SIG-M5 treated with dmso at 0.1 percent for 504 hours (cell line): ENCODE data around the gene GRID1.

ENCODE experiments used
- DNase-seq: peaks from one replicate; lab custom pipeline; 2025; ENCODE audit not compliant: unreplicated experiment; lab: John Stamatoyannopoulos, UW

Gene GRID1

GRCh38 chr10:85614981-85615380, 751.6 kb downstream of the GRID1 start:
- DNase-seq, result no peak

GRCh38 chr10:85614566-85614965, 752.0 kb downstream of the GRID1 start:
- DNase-seq, result no peak

DNA sequence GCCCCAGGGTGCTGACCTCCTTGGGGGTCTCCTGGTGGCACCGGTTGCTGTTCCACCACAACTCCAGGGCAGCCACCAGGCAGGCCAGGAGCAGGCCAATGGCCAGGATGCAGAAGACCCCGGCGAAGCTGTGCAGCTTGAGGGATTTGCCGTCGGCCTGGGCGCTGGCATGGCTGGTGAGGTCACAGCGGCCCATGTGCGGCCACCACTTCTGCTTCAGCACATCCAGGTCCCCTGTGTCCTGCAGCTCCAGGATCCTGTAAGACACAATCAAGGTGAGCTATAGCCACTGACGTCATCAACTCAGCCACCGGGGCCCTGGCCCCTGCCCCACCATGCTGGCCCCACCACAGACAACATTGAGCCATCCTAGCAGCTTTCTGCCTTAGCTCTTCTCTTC, 753.2 kb downstream of the GRID1 start:
- DNase-seq, result no peak

DNA sequence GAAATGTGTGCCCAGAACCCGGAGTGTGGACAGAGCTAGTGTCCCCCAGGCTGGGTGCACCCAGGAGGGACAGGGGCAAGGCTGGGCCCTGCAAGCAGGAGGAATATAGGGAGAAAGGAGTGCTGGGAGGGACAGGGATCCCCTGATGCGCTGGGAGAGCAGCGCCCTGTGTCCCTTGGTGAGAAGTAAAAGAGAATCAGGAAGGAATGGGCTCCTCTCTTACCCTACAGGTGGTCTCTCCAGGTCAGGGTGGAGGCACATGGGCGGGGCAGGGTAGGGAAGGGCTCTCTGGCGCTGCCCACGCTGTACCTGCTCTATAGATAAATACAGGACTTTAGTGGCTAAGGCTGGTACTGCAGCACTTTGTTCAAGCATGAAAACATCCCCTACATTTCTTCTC, 753.8 kb downstream of the GRID1 start:
- DNase-seq, result no peak

- DNase-seq, result no peak
Observed at GRCh38 chr10:85612378-85612775, 754.2 kb downstream of the GRID1 start.

DNA sequence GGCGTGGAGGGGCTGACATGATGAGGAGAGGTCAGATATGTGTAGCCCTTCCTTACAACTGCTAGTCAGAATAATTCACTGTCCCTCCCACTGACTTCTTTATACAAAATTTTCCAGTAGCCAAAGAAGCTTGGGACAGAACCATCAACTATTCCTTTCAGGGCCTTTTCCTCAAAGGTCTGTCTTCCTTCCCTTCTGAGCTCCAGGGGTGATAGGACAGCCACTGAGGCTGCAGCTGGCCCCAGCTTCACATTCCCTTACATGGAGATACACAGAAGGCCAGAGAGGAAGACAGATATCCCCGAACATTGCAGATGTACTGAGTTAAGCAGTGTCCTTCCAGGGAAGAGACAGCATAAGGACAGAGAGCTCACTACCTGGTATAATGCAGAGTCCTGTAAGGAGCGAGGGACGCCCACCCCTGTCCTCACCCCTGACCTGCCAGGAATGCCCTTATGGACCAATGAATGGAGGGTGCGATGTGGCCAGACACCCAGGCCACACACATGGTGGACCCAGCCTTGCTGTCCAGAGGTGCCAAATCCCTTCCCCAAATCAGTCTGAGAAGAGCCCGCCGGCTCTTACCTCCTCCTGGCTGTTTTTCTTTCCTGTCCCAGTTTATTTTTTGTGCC, 754.7 kb downstream of the GRID1 start:
- DNase-seq, result no peak

GRCh38 chr10:85611093-85611740, 755.4 kb downstream of the GRID1 start:
- no peak for DNase-seq

DNA sequence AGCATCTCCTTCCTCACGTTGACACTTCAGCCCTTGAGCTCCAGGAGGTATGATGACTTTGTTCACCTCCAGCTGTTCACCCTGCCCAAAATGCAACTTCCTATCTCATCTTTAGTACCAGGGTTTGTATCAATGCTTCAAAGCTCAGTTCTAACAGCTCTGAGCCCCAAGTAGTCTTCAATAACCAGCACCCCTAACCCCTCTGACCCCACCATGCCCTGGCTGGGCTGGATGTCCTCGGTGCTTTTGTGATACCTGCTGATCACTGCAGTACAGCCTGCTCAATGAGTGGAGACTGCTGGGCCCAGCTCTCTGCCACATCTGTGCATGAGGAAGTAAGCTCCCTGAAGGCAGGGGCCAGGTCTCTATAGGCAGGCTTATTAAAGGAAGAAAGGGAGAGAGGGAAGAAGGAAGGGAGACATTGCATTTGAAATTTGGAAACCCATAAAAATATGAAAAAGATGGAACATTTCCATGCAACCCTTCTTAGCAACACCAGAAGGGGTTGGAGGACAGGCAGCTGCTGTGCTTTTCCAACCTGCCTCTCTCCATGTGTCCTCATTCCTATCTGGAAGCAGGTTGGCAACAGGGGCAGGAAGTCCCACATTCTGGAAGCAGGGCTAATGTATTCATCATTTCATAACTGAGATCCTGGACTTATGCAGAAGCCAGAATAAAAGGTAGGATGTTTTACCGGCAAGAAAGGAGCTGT, 756.1 kb downstream of the GRID1 start:
- no peak for DNase-seq

GRCh38 chr10:85609509-85609908, 757.1 kb downstream of the GRID1 start:
- no peak for DNase-seq

- DNase-seq, result no peak
Observed at GRCh38 chr10:85608706-85609105, 757.9 kb downstream of the GRID1 start.

DNA sequence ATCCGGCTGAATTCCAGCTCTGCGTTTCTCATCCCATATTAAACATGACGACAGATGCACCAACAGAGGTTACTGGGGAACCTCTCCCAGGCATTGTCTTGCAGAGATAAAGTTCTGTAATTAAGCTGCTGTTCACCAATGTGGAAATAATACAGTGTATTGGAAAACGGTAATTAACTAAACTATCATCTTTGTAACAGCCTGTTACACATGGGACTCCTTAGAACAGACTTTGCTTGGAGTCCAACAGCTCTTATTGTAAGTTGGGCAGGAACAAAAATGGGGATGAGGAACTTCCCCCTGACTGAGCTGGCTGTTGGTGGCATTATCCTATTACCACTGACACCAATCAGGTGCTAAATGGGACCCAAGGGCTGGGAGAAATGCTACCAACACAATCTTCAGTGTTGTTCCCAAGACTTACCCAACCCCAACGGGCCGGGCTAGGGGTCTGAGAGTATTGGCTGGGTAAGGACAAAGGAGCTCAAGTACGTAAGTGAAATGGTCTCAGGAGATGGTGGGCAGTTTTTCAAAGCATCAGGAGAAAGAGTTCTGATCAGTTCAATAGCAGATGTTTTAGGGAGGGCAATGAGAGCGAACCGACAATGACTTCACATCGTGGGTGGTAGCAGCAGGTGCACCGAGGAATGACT, 759.4 kb downstream of the GRID1 start:
- DNase-seq, result no peak

DNA sequence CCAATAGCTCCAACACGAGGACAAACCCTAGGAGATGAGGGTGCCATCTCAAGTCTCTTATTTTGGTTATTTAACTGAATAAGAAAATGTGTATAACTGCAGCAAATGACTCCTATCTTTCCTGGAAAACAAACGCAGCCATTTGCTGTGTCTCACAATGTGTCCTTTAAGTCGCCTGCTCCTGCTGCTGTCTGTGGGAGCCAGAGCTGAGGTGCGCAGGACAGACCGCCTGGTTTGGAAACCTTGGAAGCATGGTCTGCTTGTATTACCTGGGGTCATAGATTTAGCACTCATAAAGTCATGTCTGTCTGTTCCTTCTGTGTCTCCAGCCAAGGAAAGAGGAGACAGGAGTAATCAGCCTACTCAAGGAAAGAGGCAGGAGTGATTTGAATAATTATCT, 760.2 kb downstream of the GRID1 start:
- DNase-seq, result no peak

GRCh38 chr10:85604884-85605283, 761.7 kb downstream of the GRID1 start:
- DNase-seq, result no peak

- DNase-seq, result no peak
Observed at GRCh38 chr10:85604136-85604725, 762.4 kb downstream of the GRID1 start.

DNA sequence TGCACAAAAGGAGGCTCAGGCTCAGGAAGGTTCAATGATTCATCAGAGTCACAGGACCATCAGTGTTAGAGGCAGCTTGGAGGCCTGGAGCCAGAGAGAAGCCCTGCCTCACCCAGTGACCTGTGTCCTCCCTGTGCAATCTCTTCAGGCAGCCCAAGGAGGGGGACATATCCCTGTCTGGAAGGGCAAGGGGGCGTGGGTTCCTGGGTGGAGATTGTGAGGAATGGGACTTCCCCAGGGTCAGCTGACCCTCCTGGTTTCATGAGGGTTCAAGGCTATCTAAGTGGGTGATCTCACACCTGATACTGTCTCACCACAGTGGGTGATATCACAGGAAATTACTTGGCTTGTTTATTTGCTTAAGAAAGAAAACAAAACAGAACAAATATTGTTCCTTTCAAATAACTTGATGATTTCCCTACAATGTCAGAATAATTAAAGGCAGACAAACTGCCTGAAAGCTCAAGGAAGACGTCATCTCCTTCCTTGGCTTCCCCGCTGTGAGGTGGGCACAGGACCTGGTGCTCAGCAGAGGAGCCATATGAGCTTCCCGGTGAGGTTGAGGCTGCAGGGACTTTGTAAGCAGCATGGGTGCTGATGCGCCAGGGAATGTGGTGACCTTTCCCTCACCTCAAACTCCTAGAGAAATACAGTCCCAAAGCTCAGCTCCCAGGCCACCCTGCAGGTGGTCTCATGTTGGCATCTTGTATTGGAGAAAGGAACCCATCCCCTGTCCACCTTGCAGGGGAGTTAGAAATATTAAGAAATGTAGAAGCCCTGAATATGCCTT, 763.2 kb downstream of the GRID1 start:
- no peak for DNase-seq

DNA sequence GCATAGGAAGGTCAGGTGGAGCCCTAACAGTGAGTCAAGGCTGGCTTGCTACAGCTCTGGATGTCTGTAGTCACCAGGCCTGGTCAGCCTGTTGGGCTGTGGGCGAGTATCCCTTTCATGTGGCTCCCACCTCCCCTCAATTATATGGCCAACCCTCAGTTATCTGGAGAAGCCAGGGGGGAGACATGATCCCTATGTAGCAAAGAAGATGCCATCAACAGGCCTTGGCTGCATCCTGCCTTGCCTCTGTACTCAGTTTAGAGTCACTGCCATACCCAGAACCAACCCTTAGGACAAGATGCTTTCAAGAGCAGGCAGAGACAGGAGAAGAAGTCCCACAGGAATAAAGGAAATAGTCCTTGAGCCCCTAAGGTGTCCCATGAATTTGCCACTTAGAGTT, 763.9 kb downstream of the GRID1 start:
- DNase-seq, result no peak

DNA sequence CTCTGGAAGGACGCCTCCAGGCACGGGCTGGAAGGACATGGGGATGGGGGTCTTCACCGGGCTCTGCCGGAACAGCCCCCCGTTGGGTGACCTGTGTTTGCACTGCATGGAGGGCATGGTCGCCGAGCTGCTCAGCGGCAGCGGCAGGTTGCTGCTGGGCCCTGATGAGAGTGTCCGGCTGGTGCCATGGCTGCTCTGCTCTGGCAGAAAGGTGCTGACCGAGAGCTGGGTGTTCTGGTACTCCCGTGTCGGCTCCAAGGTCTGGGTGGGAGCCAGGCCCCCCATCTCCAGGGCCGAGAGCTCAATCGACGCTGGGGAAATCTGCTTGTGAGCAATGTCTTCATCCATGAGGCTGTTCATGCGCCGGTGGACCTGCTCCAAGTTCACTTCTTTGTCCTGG, 764.3 kb downstream of the GRID1 start:
- DNase-seq, result no peak

DNA sequence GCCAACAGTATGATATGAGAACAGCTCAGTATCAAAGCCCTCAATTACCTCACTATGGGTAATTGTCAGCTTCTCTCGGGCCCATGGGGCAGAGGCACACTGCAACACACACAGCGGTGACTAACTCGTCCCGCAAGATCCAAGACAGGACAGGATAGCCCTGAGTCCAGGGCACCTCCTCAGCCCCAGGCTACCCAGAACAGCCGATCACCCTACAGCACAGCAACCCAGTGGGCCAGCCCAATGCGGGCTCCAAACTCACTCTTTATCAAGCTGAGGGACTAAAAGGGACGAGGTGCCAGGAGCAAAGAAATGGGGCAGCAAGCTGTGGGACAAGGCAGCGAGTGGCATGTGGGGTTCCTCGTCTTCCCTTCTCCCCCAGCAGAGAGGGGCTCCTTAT, 765.1 kb downstream of the GRID1 start:
- no peak for DNase-seq

DNA sequence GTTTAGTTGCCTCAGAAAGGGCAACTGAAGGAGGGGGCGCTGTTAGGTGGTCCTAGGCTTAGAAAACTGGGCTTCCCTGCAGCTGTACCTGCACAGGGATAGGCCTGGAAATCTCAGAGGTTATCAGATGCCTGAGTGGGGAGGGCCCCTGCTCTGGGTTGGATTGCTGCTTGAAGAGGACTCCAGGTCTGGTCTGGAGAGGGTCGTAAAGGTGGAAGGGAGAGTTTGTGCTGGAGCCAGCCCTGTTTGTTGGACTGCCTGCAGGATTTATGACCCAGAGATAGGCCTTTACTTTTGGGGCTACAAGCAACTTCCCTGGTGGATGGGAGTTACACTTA, 765.9 kb downstream of the GRID1 start:
- no peak for DNase-seq

DNA sequence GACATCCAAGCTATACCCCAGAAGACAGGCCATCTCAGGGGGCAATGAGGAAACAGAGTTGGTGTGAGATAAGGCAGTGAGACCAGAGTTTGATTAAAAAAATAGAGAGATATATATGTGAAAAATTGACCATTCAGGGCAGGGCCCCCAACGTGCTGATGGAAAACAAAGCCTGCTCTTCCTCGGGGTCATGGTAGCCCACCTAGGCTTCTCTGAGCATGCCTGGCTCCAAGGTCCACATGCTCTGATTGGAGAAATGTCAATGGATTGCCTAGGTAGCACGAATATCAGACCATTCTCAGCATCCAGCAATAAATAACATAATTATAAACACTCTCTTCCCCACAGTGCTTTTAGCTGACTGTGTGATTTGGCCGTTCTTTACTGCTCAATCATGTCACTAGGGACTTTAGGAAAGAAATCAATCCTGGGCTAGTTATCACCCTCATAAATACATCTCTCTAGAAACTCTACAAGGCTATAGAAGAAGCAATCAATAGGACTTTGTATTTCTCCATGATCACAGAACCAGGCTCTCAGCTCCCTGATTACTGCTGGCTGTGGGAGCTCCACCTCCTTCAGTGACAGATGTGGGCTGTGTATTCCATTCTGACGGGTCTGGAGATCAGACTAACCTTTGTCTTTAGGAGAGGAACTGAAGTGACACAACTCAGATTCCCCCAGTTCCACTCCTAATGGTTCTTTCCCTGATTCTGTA, 766.4 kb downstream of the GRID1 start:
- no peak for DNase-seq
